Spleen (tissue), 7 donors: ENCODE data around the gene DOCK6.

Experiments used
- CTCF ChIP-seq, 11 experiments: fragments of 200-600 bp in 7 of 11; fragments of 450-650 bp in 4 of 11; sonication (generic) in 4 of 11; IDR thresholded peaks in 8 of 11; conservative IDR thresholded peaks in 3 of 11; 1 replicate in 7 of 11; 2 replicates in 4 of 11; pipeline versions ENCODE4 v1.4.0 to v1.8.0; 2016 to 2021; ENCODE audit warnings: antibody characterized with exemption in 11 of 11, inconsistent platforms in 4 of 11, mild to moderate bottlenecking in 1 of 11
- POLR2A ChIP-seq, 3 donors: fragments of 450-650 bp; IDR thresholded peaks; one replicate each; pipeline ENCODE4 v1.5.1; 2017; ENCODE audit warnings: antibody characterized with exemption in 3 of 3, mild to moderate bottlenecking in 1 of 3
- POLR2AphosphoS5 ChIP-seq, 3 donors: sonication (generic); formaldehyde crosslinking; IDR thresholded peaks; one replicate each; pipeline ENCODE4 v1.5.1; 2017; ENCODE audit warnings: antibody characterized with exemption in 3 of 3
- donor health status: DM: no; HTN: no; CAD: no; lungs with moderate emphysema.
- donor health status: DM: no; HTN: no; CAD: no.
- donor health status: DM: no; HTN: no; CAD: no.

GRCh38 chr19:11242864-11243797, 19.2 kb downstream of the DOCK6 start:
- TF ChIP-seq CTCF (IDR thresholded peaks at IDR 0.05 in 8 of 11, conservative IDR thresholded peaks at IDR 0.05 in 3 of 11) (peak; percentile 39 to 94 (median 82)), POLR2AphosphoS5 (IDR thresholded peaks at IDR 0.05) (peak; percentile 58 to 82 (median 80)), POLR2A (IDR thresholded peaks at IDR 0.05) (no peak)
